HepG2 (cell line): ENCODE data around the gene CABP4. TPM values are rescaled to one million over a fixed set of nuclear protein-coding genes. Genes with fewer than 3 reads are reported as not detected.
A peak's percentile ranks its signal among the peaks of the same experiment; 100 is the strongest.

Source experiments
- ARNT2 ChIP-seq: sonication (generic); formaldehyde crosslinking; IDR thresholded peaks from 2 replicates; pipeline ENCODE4 v1.8.0; 2022; ENCODE audit warnings: mild to moderate bottlenecking, low read depth, missing genetic modification reagents, moderate library complexity
- ATF7 ChIP-seq, 2 experiments: fragments of 450-650 bp in 1 of 2; sonication (generic) in 1 of 2; formaldehyde crosslinking in 1 of 2; IDR thresholded peaks; 2 replicates each; pipeline versions ENCODE4 v1.4.0 to v1.6.1; 2016 to 2020; ENCODE audit warnings: antibody characterized with exemption in 1 of 2, mild to moderate bottlenecking in 1 of 2, missing genetic modification reagents in 1 of 2
- FOXK2 ChIP-seq: fragments of 450-650 bp; IDR thresholded peaks from 2 replicates; pipeline ENCODE4 v1.6.1; 2016
- GATAD1 ChIP-seq: IDR thresholded peaks from 2 replicates; pipeline ENCODE4 v1.6.1; 2016; ENCODE audit warnings: missing genetic modification reagents, missing compliant biosample characterization
- HNRNPK ChIP-seq: fragments of 200-400 bp; formaldehyde crosslinking; IDR thresholded peaks from 2 replicates; pipeline ENCODE4 v1.6.1; 2018; ENCODE audit warnings: low read length, low read depth, moderate library complexity, mild to moderate bottlenecking; ENCODE audit not compliant: poor library complexity, severe bottlenecking
- HOXA3 ChIP-seq: sonication (generic); formaldehyde crosslinking; IDR thresholded peaks from 2 replicates; pipeline ENCODE4 v1.5.0; 2020; ENCODE audit warnings: missing genetic modification reagents
- KLF15 ChIP-seq: sonication (generic); formaldehyde crosslinking; IDR thresholded peaks from 2 replicates; pipeline ENCODE4 v1.8.1; 2023; ENCODE audit warnings: borderline replicate concordance, mild to moderate bottlenecking, inconsistent platforms, missing genetic modification reagents, mixed read lengths
- MNT ChIP-seq: fragments of 450-650 bp; IDR thresholded peaks from 2 replicates; pipeline ENCODE4 v1.6.1; 2016
- NRL ChIP-seq: sonication (generic); formaldehyde crosslinking; IDR thresholded peaks from 2 replicates; pipeline ENCODE4 v1.5.0; 2020; ENCODE audit warnings: missing genetic modification reagents, mild to moderate bottlenecking, moderate library complexity, borderline replicate concordance
- PHF21A ChIP-seq: sonication (generic); formaldehyde crosslinking; IDR thresholded peaks from 2 replicates; pipeline ENCODE4 v1.5.0; 2020; ENCODE audit warnings: mild to moderate bottlenecking, missing genetic modification reagents
- SNAPC2 ChIP-seq: sonication (generic); formaldehyde crosslinking; IDR thresholded peaks from 2 replicates; pipeline ENCODE4 v1.8.1; 2022; ENCODE audit warnings: mild to moderate bottlenecking, missing genetic modification reagents
- SPEN ChIP-seq: sonication (generic); formaldehyde crosslinking; IDR thresholded peaks from 2 replicates; pipeline ENCODE4 v1.5.1; 2020; ENCODE audit warnings: low read depth, mild to moderate bottlenecking, missing genetic modification reagents
- TCF12 ChIP-seq, 2 experiments: fragments of 450-650 bp in 1 of 2; sonication (generic) in 1 of 2; formaldehyde crosslinking in 1 of 2; IDR thresholded peaks; 2 replicates each; pipeline versions ENCODE4 v1.6.1 to v1.8.0; 2017 to 2022; ENCODE audit warnings: antibody characterized with exemption in 1 of 2, mild to moderate bottlenecking in 1 of 2, missing genetic modification reagents in 1 of 2, moderate library complexity in 1 of 2
- U2AF2 ChIP-seq: fragments of 200-400 bp; formaldehyde crosslinking; IDR thresholded peaks from 2 replicates; pipeline ENCODE4 v1.6.1; 2017; ENCODE audit warnings: low read depth, mild to moderate bottlenecking, low read length
- ZNF143 ChIP-seq: sonication (generic); formaldehyde crosslinking; IDR thresholded peaks from 2 replicates; pipeline ENCODE4 v1.4.0; 2020; ENCODE audit warnings: missing genetic modification reagents
- ZNF576 ChIP-seq: sonication (generic); formaldehyde crosslinking; IDR thresholded peaks from 2 replicates; pipeline ENCODE4 v1.4.0; 2020; ENCODE audit warnings: mild to moderate bottlenecking, missing genetic modification reagents
- polyA plus RNA-seq, 8 experiments: library from polyadenylated mRNA; depleted of rRNA in 3 of 8; stranded (reverse) in 7 of 8; unstranded in 1 of 8; fragments of >200 nt; fragmentation: Illumina TruSeq in 4 of 8; extraction: Trizol in 4 of 8; gene quantifications; 2 replicates each; pipeline versions ENCODE4 v1.2.1 to v1.2.3, GENCODE V29; 2011 to 2016; ENCODE audit warnings: low read depth in 4 of 8, missing spikeins in 1 of 8, mixed read lengths in 1 of 8; ENCODE audit not compliant: insufficient read depth in 1 of 8
- total RNA-seq, 5 experiments: library from RNA; depleted of rRNA; stranded (reverse); fragments of >200 nt; fragmentation: Illumina TruSeq; extraction: Trizol; gene quantifications; 2 replicates each; pipeline ENCODE4 v1.2.3, GENCODE V29; 2016; ENCODE audit warnings: low read depth in 1 of 5
- TF ChIP-seq, protein P1 (sequence below): sonication (generic); formaldehyde crosslinking; IDR thresholded peaks from 2 replicates; pipeline ENCODE4 v1.5.1; 2020; ENCODE audit warnings: missing genetic modification reagents, mild to moderate bottlenecking, borderline replicate concordance
- TF ChIP-seq, protein P2 (sequence below): sonication (generic); formaldehyde crosslinking; IDR thresholded peaks from 2 replicates; pipeline ENCODE4 v1.5.0; 2020; ENCODE audit warnings: missing genetic modification reagents

CABP4 gene
- total and polyA plus RNA-seq, 2 of the 13 experiments (the other 11 are each of a cell fraction or from before 2014, with no cell fraction given) = not detected

- TF ChIP-seq, protein P1, sequence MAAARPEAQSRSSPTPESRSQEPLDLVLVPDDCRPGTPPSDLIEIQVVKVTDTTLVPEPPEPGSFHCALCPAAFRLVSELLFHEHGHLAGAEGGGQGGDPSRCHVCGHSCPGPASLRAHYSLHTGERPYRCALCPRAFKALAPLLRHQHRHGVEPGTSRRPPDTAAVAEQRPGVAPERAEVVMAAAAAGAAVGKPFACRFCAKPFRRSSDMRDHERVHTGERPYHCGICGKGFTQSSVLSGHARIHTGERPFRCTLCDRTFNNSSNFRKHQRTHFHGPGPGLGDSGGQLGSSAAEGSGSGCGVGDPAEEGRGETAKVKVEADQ (CRISPR knock-in tag) = no peak
- TF ChIP-seq KLF15 (CRISPR knock-in tag) (no peak), PHF21A (CRISPR knock-in tag) (no peak), HOXA3 (peak; percentile 66; the same call in 1 of the 2 replicates), HNRNPK (no peak), MNT (no peak), ZNF143 (CRISPR knock-in tag) (no peak), U2AF2 (no peak), TCF12 (IDR thresholded peaks at IDR 0.05) (no peak), TCF12 (CRISPR knock-in tag; IDR thresholded peaks at IDR 0.05) (no peak), SNAPC2 (no peak), FOXK2 (no peak), SPEN (peak; percentile 56), NRL (CRISPR knock-in tag) (no peak), ARNT2 (CRISPR knock-in tag) (peak; percentile 53; the same call in 1 of the 2 replicates), GATAD1 (CRISPR knock-in tag) (no peak), ZNF576 (CRISPR knock-in tag) (no peak), ATF7 (IDR thresholded peaks at IDR 0.05) (no peak), ATF7 (CRISPR knock-in tag; IDR thresholded peaks at IDR 0.05) (no peak)
- TF ChIP-seq, protein P2, sequence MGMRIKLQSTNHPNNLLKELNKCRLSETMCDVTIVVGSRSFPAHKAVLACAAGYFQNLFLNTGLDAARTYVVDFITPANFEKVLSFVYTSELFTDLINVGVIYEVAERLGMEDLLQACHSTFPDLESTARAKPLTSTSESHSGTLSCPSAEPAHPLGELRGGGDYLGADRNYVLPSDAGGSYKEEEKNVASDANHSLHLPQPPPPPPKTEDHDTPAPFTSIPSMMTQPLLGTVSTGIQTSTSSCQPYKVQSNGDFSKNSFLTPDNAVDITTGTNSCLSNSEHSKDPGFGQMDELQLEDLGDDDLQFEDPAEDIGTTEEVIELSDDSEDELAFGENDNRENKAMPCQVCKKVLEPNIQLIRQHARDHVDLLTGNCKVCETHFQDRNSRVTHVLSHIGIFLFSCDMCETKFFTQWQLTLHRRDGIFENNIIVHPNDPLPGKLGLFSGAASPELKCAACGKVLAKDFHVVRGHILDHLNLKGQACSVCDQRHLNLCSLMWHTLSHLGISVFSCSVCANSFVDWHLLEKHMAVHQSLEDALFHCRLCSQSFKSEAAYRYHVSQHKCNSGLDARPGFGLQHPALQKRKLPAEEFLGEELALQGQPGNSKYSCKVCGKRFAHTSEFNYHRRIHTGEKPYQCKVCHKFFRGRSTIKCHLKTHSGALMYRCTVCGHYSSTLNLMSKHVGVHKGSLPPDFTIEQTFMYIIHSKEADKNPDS (CRISPR knock-in tag) = no peak; the same call in 1 of the 2 replicates
These were observed 34.3 kb upstream of the CABP4 start (continued) for GRCh38 chr11:67420646-67421429.
